HCT116 (cell line): ENCODE data around the gene CAAP1.

Experiments used
- CTCF ChIP-seq, 3 experiments: fragments of 200-600 bp in 1 of 3; sonication (generic) in 1 of 3; IDR thresholded peaks in 2 of 3; conservative IDR thresholded peaks in 1 of 3; 2 replicates each; pipeline ENCODE4 v1.5.1; 2012 to 2017; ENCODE audit warnings: low read depth in 2 of 3, low read length in 2 of 3, antibody characterized with exemption in 1 of 3, borderline replicate concordance in 1 of 3, control low read depth in 1 of 3, mild to moderate bottlenecking in 1 of 3, mixed read lengths in 1 of 3, mixed run types in 1 of 3, moderate library complexity in 1 of 3; ENCODE audit not compliant: insufficient read depth in 1 of 3
- POLR2A ChIP-seq: IDR thresholded peaks from 2 replicates; pipeline ENCODE4 v1.7.0; 2011; ENCODE audit warnings: borderline replicate concordance; ENCODE audit not compliant: insufficient read depth, insufficient read length; ENCODE audit errors: extremely low read depth
- POLR2AphosphoS5 ChIP-seq: IDR thresholded peaks from 2 replicates; pipeline ENCODE4 v1.6.1; 2011; ENCODE audit warnings: mild to moderate bottlenecking, low read depth, low read length, moderate library complexity
- SP1 ChIP-seq: IDR thresholded peaks from 2 replicates; pipeline ENCODE4 v1.6.1; 2012; ENCODE audit warnings: low read depth
- ZBTB33 ChIP-seq: IDR thresholded peaks from 2 replicates; pipeline ENCODE4 v1.6.1; 2011; ENCODE audit warnings: mild to moderate bottlenecking, low read length, moderate library complexity; ENCODE audit not compliant: insufficient replicate concordance; ENCODE audit errors: extremely low read depth
- ZNF274 ChIP-seq: fragments of 200-500 bp; sonication (Bioruptor generic); IDR thresholded peaks from 2 replicates; pipeline ENCODE4 v1.6.1; 2014; ENCODE audit warnings: mild to moderate bottlenecking, low read depth, low read length, inconsistent platforms

- no peak for TF ChIP-seq CTCF (IDR thresholded peaks at IDR 0.05 in 2 of 3, conservative IDR thresholded peaks at IDR 0.05 in 1 of 3; ENCODE audit: borderline replicate concordance in 1 of 3, insufficient read depth in 1 of 3, low read depth in 2 of 3, low read length in 2 of 3)
- no peak for TF ChIP-seq SP1
- TF ChIP-seq POLR2A, result no peak
- no peak for TF ChIP-seq ZNF274
- TF ChIP-seq POLR2AphosphoS5, result no peak
- no peak for TF ChIP-seq ZBTB33
Observed at GRCh38 chr9:26913138-26913668, 20.6 kb upstream of the CAAP1 start.
